Immature natural killer cell (primary cell): Measurements from ENCODE around the gene SMAP1. TPM values are rescaled to one million over a fixed set of nuclear protein-coding genes. Genes with fewer than 3 reads are reported as not detected.

ENCODE experiments used
- DNase-seq, 3 donors: peaks; one replicate each; pipeline ENCODE4 v3.0.0; 2022; ENCODE audit warnings: mixed read lengths in 1 of 3
- H3K27ac Mint-ChIP-seq, 6 donors: one replicate each; pipeline ENCODE4 v1.8.0; 2020; ENCODE audit warnings: mixed read lengths in 6 of 6, mild to moderate bottlenecking in 5 of 6, inconsistent platforms in 4 of 6, moderate library complexity in 3 of 6
- H3K27me3 Mint-ChIP-seq, 3 donors: one replicate each; pipeline ENCODE4 v1.8.0; 2020 to 2021; ENCODE audit warnings: low read depth in 3 of 3, mild to moderate bottlenecking in 3 of 3, mixed read lengths in 3 of 3, moderate library complexity in 3 of 3, inconsistent platforms in 1 of 3
- H3K36me3 Mint-ChIP-seq, 3 donors: one replicate each; pipeline ENCODE4 v1.8.0; 2020; ENCODE audit warnings: mixed read lengths in 3 of 3, inconsistent platforms in 2 of 3, mild to moderate bottlenecking in 2 of 3
- H3K4me1 Mint-ChIP-seq, 2 donors: one replicate each; pipeline ENCODE4 v1.8.0; 2020; ENCODE audit warnings: inconsistent platforms in 2 of 2, mild to moderate bottlenecking in 2 of 2, mixed read lengths in 2 of 2, moderate library complexity in 1 of 2
- H3K4me3 Mint-ChIP-seq, 5 donors: one replicate each; pipeline ENCODE4 v1.8.0; 2020; ENCODE audit warnings: mild to moderate bottlenecking in 5 of 5, mixed read lengths in 5 of 5, inconsistent platforms in 3 of 5, moderate library complexity in 3 of 5
- H3K9me3 Mint-ChIP-seq, 6 donors: one replicate each; pipeline ENCODE4 v1.8.0; 2020; ENCODE audit warnings: mild to moderate bottlenecking in 6 of 6, mixed read lengths in 6 of 6, inconsistent platforms in 4 of 6, moderate library complexity in 3 of 6
- polyA plus RNA-seq, 3 donors: library from polyadenylated mRNA; unstranded; fragments of 300-500 nt; fragmentation: Illumina TruSeq; gene quantifications; one replicate each; pipeline ENCODE4 v1.2.3, GENCODE V29; 2021

Gene SMAP1
- polyA plus RNA-seq, 3 donors from 2014 or later = 20.3 to 34.0 (median 20.6) TPM

DNA sequence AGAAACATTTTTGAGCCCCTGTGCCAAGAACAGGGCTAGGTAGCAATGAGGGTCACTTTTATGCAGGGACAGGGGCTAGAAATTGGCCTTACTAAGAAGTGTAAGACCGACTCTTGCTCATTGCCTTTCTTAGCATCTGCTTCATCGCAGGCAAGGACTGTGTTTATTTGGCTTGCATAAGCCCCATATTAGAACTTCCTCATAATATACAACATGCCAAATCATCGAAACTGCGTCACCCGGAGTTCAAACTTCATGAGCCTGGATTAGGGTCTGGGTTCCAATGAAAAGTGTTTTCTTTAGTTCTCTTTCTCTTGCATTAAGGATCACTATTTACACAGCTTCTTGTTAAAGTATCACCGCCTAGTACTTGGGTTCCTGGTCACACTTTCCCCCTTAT, 977 bp upstream of the SMAP1 start:
- H3K27me3 Mint-ChIP-seq = peaks cover 5 to 17% (median 7%) of the 10 kb centered on the region in 3 donors
- H3K27ac Mint-ChIP-seq = peak overlapping the region; percentile 83 to 97 (median 94)
- peaks cover 35 to 47% of the 10 kb centered on the region in 2 donors for H3K4me1 Mint-ChIP-seq
- peaks cover 0 to 2% (median 0%) of the 10 kb centered on the region in 6 donors for H3K9me3 Mint-ChIP-seq
- no peak for DNase-seq
- H3K4me3 Mint-ChIP-seq = peak overlapping the region; percentile 84 to 91 (median 86)
- H3K36me3 Mint-ChIP-seq = peaks cover 0 to 4% (median 0%) of the 10 kb centered on the region in 3 donors

DNA sequence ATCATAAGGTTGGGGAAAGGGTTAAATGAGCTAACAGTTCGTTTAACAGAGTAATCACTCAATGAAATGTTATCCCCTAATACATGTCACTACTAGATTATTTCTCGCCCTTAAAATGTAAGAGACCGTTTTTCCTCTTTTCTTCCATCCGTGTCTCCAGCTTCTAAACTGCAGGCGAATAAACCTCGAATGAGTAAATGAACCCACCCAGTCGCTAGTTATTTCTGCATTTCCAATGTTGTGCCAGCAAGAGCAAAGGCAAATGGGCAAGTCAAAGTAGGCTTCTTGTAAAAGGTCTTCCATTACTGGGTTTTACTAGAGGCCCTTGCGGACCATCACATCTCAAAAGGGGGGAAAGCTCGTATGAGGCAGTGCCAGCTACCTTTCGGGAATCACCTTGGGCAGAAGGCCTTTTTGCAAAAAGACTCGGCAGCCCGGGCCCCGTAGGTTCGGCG, 400 bp upstream of the SMAP1 start:
- H3K36me3 Mint-ChIP-seq = peaks cover 0 to 4% (median 0%) of the 10 kb centered on the region in 3 donors
- peaks cover 5 to 14% (median 7%) of the 10 kb centered on the region in 3 donors for H3K27me3 Mint-ChIP-seq
- peak overlapping the region; percentile 84 to 91 (median 86) for H3K4me3 Mint-ChIP-seq
- peaks cover 39 to 53% of the 10 kb centered on the region in 2 donors for H3K4me1 Mint-ChIP-seq
- no peak for DNase-seq
- H3K9me3 Mint-ChIP-seq = no peaks in the 10 kb centered on the region
- H3K27ac Mint-ChIP-seq = peak overlapping the region; percentile 83 to 97 (median 94)

GRCh38 chr6:70668499-70668812, 773 bp downstream of the SMAP1 start:
- peaks cover 47 to 64% of the 10 kb centered on the region in 2 donors for H3K4me1 Mint-ChIP-seq
- H3K27me3 Mint-ChIP-seq = peaks cover 5 to 14% (median 7%) of the 10 kb centered on the region in 3 donors
- H3K4me3 Mint-ChIP-seq = peak overlapping the region; percentile 85 to 91 (median 87)
- no peak for DNase-seq
- no peaks in the 10 kb centered on the region for H3K9me3 Mint-ChIP-seq
- H3K36me3 Mint-ChIP-seq = peaks cover 0 to 4% (median 0%) of the 10 kb centered on the region in 3 donors
- H3K27ac Mint-ChIP-seq = peak overlapping the region; percentile 66 to 90 (median 86)

DNA sequence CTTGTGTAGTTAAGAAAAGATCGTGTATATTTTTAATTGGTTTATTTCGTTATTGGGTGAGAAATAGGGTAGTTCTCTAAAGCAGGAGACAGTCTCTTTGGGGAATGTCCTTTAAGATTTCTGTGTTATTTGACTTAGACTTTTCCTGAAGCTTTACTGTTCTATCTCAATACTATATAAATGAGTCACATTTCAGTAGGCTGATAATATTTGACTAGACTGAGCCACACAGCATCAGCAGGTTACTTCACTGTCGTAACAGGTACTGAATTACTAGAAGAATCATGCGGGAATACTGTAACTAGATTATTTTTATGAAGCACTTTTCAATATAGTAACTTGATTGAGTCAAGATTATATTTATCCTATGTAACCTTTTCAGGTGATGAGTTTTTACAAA, 1.4 kb downstream of the SMAP1 start:
- Mint-ChIP-seq H3K27ac (peak overlapping the region in 5 of 6 donors; percentile 66 to 90 (median 87)), H3K4me3 (peak overlapping the region; percentile 85 to 91 (median 87)), H3K9me3 (no peaks in the 10 kb centered on the region), H3K36me3 (peaks cover 0 to 4% (median 0%) of the 10 kb centered on the region in 3 donors), H3K27me3 (peaks cover 5 to 14% (median 7%) of the 10 kb centered on the region in 3 donors), H3K4me1 (peaks cover 49 to 71% of the 10 kb centered on the region in 2 donors)
- DNase-seq = no peak

DNA sequence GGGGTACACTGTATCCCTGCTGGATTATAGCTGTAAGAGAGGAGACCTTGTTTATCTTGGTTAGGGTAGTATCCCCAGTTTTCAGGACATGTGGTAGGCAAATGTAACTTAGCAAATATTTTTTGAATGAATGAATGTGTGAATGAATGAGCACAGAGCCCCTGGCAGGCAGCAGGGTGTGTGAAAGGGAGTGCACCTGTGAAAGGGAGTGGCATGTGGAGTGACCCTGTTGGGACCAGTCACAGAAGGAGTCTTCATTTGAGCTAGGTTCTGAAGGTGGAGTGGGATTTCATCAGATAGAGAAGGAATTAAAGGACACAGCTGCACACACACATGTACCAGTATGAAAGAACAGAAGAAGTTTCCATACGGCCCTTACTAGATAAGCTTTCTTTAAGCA, 4.9 kb downstream of the SMAP1 start:
- DNase-seq = no peak
- H3K36me3 Mint-ChIP-seq = no peaks in the 10 kb centered on the region
- H3K27ac Mint-ChIP-seq = peak overlapping the region in 1 of 6 donors; percentile 37
- no peak overlapping the region for H3K4me3 Mint-ChIP-seq
- H3K4me1 Mint-ChIP-seq = peaks cover 52 to 77% of the 10 kb centered on the region in 2 donors
- H3K27me3 Mint-ChIP-seq = peaks cover under 1 to 6% (median 3%) of the 10 kb centered on the region in 3 donors
- H3K9me3 Mint-ChIP-seq = no peaks in the 10 kb centered on the region

GRCh38 chr6:70673054-70673453, 5.4 kb downstream of the SMAP1 start:
- no peaks in the 10 kb centered on the region for H3K36me3 Mint-ChIP-seq
- peak overlapping the region in 1 of 6 donors; percentile 37 for H3K27ac Mint-ChIP-seq
- no peak overlapping the region for H3K4me3 Mint-ChIP-seq
- H3K27me3 Mint-ChIP-seq = peaks cover 0 to 3% (median 3%) of the 10 kb centered on the region in 3 donors
- H3K4me1 Mint-ChIP-seq = peaks cover 53 to 81% of the 10 kb centered on the region in 2 donors
- no peaks in the 10 kb centered on the region for H3K9me3 Mint-ChIP-seq
- no peak for DNase-seq

DNA sequence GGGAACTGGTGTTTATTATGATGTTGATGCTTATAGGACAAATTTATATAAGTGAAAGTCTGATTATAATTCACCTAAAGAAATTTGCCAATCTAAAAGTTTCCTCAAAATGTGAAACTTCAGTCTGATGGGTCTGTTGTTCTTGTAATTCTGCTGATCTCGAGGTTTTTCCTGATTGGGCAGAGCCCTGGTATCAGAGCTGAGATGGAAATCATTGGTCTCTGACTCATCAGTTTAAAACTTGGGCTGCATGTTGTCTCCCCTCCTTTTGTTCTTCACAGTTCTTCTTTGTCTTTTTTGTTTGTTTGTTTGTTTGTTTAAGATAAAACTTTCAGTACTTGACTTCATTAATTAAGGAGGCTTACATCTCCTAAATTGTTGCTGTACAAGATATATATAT, 5.9 kb downstream of the SMAP1 start:
- H3K27me3 Mint-ChIP-seq = peaks cover 0 to 1% (median under 1%) of the 10 kb centered on the region in 3 donors
- no peak for DNase-seq
- H3K9me3 Mint-ChIP-seq = no peaks in the 10 kb centered on the region
- H3K27ac Mint-ChIP-seq = peak overlapping the region in 3 of 6 donors; percentile 7 to 23 (median 9)
- H3K4me3 Mint-ChIP-seq = no peak overlapping the region
- H3K4me1 Mint-ChIP-seq = peaks cover 53 to 82% of the 10 kb centered on the region in 2 donors
- H3K36me3 Mint-ChIP-seq = no peaks in the 10 kb centered on the region

DNA sequence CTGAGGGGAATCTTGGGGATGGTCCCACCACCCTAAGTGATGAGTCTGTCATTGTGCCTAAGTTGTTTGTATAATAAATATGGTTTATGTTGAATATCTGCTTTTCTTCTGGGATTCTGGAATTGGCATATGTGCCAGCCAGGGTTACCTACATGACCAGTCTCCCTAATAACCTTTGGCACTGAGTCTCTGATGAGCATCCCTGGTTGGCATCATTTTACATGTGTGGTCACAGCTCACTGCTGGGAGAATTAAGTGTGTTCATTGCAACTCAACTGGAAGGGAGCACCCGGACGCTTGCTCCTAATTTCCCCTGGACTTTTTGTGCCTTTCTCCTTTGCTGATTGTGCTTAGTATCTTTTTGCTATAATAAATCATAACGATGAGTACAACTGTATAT, 8.1 kb downstream of the SMAP1 start:
- peak overlapping the region in 1 of 6 donors; percentile 44 for H3K27ac Mint-ChIP-seq
- peaks cover 0 to 1% (median 0%) of the 10 kb centered on the region in 3 donors for H3K27me3 Mint-ChIP-seq
- DNase-seq = no peak
- no peak overlapping the region for H3K4me3 Mint-ChIP-seq
- peaks cover 40 to 78% of the 10 kb centered on the region in 2 donors for H3K4me1 Mint-ChIP-seq
- H3K36me3 Mint-ChIP-seq = no peaks in the 10 kb centered on the region
- no peaks in the 10 kb centered on the region for H3K9me3 Mint-ChIP-seq

DNA sequence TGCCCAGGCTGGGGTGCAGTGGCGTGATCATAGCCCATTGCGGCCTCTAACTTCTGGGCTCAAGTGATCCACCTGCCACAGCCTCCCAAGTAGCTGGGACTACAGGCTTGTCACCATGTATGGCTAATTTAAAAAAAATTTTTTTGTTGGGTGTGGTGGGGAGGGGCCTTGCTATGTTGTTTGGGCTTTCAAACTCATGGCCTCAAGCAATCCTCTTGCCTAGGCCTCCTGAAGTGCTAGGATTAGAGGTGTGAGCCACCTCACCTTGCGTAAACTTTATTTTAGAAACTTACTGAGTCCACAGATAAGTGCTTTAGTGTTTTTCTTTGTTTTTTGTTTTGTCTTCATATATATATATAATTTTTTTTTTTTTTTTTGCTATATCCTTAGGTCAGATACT, 9.1 kb downstream of the SMAP1 start:
- peaks cover 0 to 1% (median 0%) of the 10 kb centered on the region in 3 donors for H3K27me3 Mint-ChIP-seq
- H3K4me1 Mint-ChIP-seq = peaks cover 39 to 74% of the 10 kb centered on the region in 2 donors
- no peak overlapping the region for H3K4me3 Mint-ChIP-seq
- no peaks in the 10 kb centered on the region for H3K9me3 Mint-ChIP-seq
- H3K36me3 Mint-ChIP-seq = no peaks in the 10 kb centered on the region
- no peak overlapping the region for H3K27ac Mint-ChIP-seq
- no peak for DNase-seq

DNA sequence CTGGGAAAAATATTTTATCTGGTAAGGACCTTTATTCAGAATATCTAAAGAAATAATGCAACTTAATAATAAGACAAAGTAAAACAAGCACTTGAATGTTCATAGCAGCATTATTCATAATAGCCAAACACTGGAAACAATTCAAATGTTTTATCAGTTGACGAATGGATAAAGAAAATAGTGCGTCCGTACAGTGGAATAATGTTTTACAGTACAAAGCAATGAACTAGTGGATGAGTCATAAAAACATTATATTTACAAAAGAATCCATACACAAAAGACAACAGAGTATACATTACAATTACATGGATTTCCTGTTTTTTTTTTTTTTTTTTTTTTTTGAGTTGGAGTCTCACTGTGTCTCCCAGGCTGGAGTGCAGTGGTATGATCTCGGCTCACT, 12.7 kb downstream of the SMAP1 start:
- Mint-ChIP-seq H3K4me3 (no peak overlapping the region), H3K27me3 (peaks cover 0 to 3% (median 1%) of the 10 kb centered on the region in 3 donors), H3K4me1 (peaks cover 37 to 70% of the 10 kb centered on the region in 2 donors)

GRCh38 chr6:70684794-70685493, 17.3 kb downstream of the SMAP1 start:
- H3K4me3 Mint-ChIP-seq = no peak overlapping the region
- H3K27ac Mint-ChIP-seq = peak overlapping the region in 2 of 6 donors; percentile 0 to 17
- H3K4me1 Mint-ChIP-seq = peaks cover 39 to 77% of the 10 kb centered on the region in 2 donors

More for the DNA sequence above, 12.7 kb downstream of the SMAP1 start:
- no peaks in the 10 kb centered on the region for H3K36me3 Mint-ChIP-seq
- H3K27ac Mint-ChIP-seq = no peak overlapping the region
- no peak for DNase-seq
- no peaks in the 10 kb centered on the region for H3K9me3 Mint-ChIP-seq

GRCh38 chr6:70685494-70686180, 18.0 kb downstream of the SMAP1 start:
- Mint-ChIP-seq H3K27ac (no peak overlapping the region), H3K4me3 (no peak overlapping the region)

More at GRCh38 chr6:70684794-70685493, 17.3 kb downstream of the SMAP1 start:
- Mint-ChIP-seq H3K9me3 (no peaks in the 10 kb centered on the region), H3K36me3 (no peaks in the 10 kb centered on the region), H3K27me3 (peaks cover 0 to 3% (median 3%) of the 10 kb centered on the region in 3 donors)
- DNase-seq = no peak

DNA sequence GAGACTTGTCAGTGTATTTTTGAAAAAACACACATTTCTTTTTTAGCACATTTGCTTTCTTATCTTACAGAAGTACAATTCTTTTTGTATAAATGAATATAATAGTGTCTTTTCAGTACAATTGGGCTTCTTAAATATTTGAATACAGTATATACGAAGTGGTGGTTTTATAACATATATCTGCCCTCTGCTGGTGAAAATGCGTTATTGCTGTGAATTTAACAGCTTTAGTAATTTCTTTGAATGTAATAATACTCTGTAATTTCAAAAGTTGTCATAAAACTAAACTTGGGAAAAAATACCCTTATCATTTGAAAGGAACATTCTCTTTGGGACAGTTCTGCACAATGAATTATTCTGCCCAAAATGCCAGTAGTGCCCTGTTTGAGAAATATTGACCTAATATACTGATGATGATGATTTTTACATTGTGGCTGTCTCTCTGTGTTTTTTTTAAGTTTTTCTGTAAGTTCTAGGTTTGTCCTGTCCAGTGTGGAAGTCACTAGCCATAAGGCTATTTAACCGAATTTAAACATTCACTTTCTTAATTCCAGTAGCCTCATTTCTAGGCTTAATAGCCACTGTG, 19.0 kb downstream of the SMAP1 start:
- peak; percentile 14 to 41 (median 30) for DNase-seq
- Mint-ChIP-seq H3K4me3 (no peak overlapping the region), H3K27ac (no peak overlapping the region), H3K4me1 (peaks cover 38 to 75% of the 10 kb centered on the region in 2 donors), H3K36me3 (no peaks in the 10 kb centered on the region), H3K9me3 (no peaks in the 10 kb centered on the region), H3K27me3 (peaks cover 0 to 3% (median 3%) of the 10 kb centered on the region in 3 donors)

More at GRCh38 chr6:70685494-70686180, 18.0 kb downstream of the SMAP1 start:
- Mint-ChIP-seq H3K27me3 (peaks cover 0 to 3% (median 3%) of the 10 kb centered on the region in 3 donors), H3K9me3 (no peaks in the 10 kb centered on the region), H3K4me1 (peaks cover 37 to 72% of the 10 kb centered on the region in 2 donors), H3K36me3 (no peaks in the 10 kb centered on the region)
- DNase-seq = no peak
